ENCODE data around the gene PSAPL1. TPM values are rescaled to one million over a fixed set of nuclear protein-coding genes. Genes with fewer than 3 reads are reported as not detected.
A peak's percentile ranks its signal among the peaks of the same experiment; 100 is the strongest.

PSAPL1 gene
- total RNA-seq, 1 donor from 2014 or later: 0.14 TPM

DNA sequence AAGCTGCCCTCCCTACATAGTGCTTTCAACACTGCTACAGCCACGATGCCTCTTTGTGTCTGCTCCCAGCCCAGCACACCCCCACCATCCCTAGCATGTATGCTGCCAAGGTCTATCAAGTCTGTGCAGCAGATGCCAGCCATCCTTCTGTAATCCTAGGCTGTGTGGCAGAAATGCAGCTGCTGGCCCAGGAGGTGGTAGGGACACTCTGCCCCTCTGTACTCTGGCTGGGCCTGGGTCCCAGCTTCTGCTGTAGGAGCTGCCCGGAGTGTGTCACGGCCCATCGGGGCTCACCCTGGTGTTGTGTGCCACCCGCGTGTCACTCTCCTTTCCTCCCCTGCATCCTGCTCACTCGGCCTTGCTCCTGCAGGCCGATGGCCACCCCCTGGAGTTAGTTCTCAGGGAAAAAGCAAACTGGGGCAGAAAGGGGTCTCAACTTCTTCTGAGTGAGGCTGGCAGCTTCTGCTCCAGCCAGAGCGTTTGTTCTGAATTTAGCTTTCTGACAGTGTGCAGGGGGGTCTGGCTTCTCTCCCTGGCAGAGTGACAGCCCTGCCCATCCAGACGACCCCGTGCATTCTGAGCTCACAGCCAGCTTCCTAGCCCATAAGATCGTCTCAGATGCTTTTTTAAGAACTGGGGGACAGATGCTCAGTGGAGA is 22.7 kb downstream of the PSAPL1 start:
- no peaks in the 10 kb centered on the region for H3K27me3 ChIP-seq
- intact Hi-C loops (cut with DNase I): no loop called here
- H3K27ac ChIP-seq: no peak overlapping the region
- TF ChIP-seq, protein P1, sequence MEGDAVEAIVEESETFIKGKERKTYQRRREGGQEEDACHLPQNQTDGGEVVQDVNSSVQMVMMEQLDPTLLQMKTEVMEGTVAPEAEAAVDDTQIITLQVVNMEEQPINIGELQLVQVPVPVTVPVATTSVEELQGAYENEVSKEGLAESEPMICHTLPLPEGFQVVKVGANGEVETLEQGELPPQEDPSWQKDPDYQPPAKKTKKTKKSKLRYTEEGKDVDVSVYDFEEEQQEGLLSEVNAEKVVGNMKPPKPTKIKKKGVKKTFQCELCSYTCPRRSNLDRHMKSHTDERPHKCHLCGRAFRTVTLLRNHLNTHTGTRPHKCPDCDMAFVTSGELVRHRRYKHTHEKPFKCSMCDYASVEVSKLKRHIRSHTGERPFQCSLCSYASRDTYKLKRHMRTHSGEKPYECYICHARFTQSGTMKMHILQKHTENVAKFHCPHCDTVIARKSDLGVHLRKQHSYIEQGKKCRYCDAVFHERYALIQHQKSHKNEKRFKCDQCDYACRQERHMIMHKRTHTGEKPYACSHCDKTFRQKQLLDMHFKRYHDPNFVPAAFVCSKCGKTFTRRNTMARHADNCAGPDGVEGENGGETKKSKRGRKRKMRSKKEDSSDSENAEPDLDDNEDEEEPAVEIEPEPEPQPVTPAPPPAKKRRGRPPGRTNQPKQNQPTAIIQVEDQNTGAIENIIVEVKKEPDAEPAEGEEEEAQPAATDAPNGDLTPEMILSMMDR (IDR thresholded peaks at IDR 0.05): no peak
- ATAC-seq: no peak
- H3K9me3 ChIP-seq: no peaks in the 10 kb centered on the region
- DNase-seq: peak; percentile 29
- H3K36me3 ChIP-seq: no peaks in the 10 kb centered on the region
- no peaks in the 10 kb centered on the region for H3K4me1 ChIP-seq
- no peak overlapping the region for H3K4me3 ChIP-seq

DNA sequence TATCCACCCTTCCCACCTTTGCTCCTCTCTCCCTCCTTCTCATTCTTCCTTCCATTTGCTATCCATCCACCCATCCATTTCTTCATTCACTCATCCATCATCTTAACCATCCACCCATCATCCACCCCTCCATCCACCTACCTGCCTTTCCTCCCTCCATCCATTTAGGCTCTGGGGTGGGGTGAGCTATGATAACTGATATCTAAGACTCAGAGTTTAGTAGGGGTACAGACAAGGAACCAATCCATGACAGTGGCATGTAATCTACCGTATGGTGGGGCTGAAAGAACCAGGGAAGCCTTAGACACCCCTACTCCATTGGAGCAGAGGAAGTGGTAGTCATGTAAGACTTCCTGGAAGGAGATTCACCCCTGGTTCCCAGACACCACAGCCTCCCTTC is 23.2 kb downstream of the PSAPL1 start:
- Histone ChIP-seq H3K27me3 (no peaks in the 10 kb centered on the region), H3K9me3 (no peaks in the 10 kb centered on the region), H3K4me1 (no peaks in the 10 kb centered on the region), H3K27ac (no peak overlapping the region), H3K4me3 (no peak overlapping the region), H3K36me3 (no peaks in the 10 kb centered on the region)
- TF ChIP-seq, protein P1 (IDR thresholded peaks at IDR 0.05): no peak
- ATAC-seq (no peak), DNase-seq (no peak)
- intact Hi-C loops (cut with DNase I): no loop called here

DNA sequence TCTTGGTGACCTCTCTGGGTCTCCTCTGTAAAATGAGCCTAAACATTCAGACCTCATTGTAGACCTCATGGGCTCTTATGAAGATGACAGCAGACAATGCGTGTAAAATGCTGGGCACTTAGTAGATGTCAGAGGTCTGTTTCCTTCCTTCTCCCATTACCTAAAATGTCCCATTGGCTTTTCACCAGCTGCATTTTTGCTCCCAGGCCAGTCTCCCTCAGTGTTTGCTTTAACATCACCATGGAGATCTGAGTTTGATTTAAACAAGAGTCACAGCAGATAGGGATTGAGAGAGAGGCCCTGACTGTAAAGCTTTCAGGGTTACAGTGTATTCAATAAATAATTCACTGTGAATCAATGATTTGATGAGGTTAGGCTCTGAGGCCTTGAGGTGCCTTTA is 24.3 kb downstream of the PSAPL1 start:
- no peak overlapping the region for H3K27ac ChIP-seq
- no peaks in the 10 kb centered on the region for H3K4me1 ChIP-seq
- TF ChIP-seq, protein P1 (IDR thresholded peaks at IDR 0.05): no peak
- no peaks in the 10 kb centered on the region for H3K9me3 ChIP-seq
- H3K36me3 ChIP-seq: no peaks in the 10 kb centered on the region
- intact Hi-C loops (cut with DNase I): no loop called here
- H3K4me3 ChIP-seq: no peak overlapping the region
- no peak for DNase-seq
- ATAC-seq: peak; percentile 19
- no peaks in the 10 kb centered on the region for H3K27me3 ChIP-seq

DNA sequence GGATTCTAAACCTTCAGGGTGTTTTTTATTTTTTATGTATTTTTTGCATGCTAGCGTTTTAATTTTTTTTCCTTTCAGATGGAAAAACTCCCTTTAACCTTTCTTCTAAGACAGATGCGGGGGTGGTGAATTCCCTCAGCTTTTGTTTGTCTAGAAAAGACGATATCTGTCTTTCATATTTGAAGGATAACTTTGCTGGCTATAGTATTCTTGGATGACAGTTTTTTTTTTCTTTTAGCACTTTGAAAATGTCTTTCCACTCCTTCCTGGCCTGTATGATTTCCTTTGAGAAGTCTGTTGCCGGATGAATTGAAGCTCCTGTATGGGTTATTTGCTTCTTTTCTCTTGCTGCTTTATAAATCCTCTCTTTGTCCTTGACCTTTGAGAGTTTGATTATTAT is 26.6 kb downstream of the PSAPL1 start:
- Histone ChIP-seq H3K4me1 (no peaks in the 10 kb centered on the region), H3K4me3 (no peak overlapping the region)
- TF ChIP-seq, protein P1 (IDR thresholded peaks at IDR 0.05): no peak

DNA sequence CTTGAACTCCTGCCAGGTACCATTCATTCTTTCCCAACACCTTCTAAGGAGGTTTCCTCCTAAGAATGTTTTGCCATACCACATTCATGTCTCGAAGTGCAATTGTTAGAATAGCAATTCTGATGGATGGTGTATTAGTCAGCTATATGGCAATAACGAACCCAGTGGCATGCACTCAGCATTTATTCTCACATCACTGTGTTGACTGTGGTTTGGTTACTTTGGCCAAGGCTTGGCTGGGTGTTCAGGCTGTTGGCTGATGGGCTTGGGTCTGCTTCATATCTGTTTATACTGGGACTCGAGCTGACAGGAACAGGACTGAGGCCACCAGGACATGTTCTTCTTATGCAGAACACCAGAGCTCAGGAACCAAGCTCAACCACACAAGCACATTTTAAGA is 31.7 kb downstream of the PSAPL1 start:
- intact Hi-C loops (cut with DNase I): no loop called here
- no peaks in the 10 kb centered on the region for H3K27me3 ChIP-seq
- H3K4me3 ChIP-seq: no peak overlapping the region
- no peak for DNase-seq
- no peak overlapping the region for H3K27ac ChIP-seq
- no peaks in the 10 kb centered on the region for H3K9me3 ChIP-seq
- H3K36me3 ChIP-seq: no peaks in the 10 kb centered on the region
- H3K4me1 ChIP-seq: no peaks in the 10 kb centered on the region
- no peak for ATAC-seq
- TF ChIP-seq, protein P1 (IDR thresholded peaks at IDR 0.05): no peak

More for the DNA sequence above, 26.6 kb downstream of the PSAPL1 start:
- H3K36me3 ChIP-seq: no peaks in the 10 kb centered on the region
- no peak overlapping the region for H3K27ac ChIP-seq
- H3K27me3 ChIP-seq: no peaks in the 10 kb centered on the region
- intact Hi-C loops (cut with DNase I): no loop called here
- ATAC-seq: no peak
- DNase-seq: no peak
- H3K9me3 ChIP-seq: no peaks in the 10 kb centered on the region

DNA sequence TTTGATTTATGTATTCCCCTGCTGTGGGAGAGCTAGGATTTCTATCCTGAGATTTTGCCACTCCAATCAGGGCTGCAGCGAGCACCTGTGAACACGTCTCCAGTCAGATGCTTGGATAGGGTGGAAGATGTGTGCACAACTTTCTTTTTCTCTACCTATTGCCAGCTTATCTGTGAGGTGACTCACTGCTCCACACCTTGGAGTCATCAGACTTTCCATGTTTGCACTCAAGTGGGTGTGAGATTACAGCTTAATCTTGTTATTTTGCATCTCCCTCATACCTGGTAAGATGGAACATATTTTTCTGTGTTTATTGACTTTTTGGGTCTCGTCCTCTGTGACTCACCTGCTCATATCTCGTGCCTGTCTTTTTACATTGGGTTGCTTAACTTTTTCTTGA is 32.2 kb downstream of the PSAPL1 start:
- no peak overlapping the region for H3K4me3 ChIP-seq
- H3K27ac ChIP-seq: no peak overlapping the region
- TF ChIP-seq, protein P1 (IDR thresholded peaks at IDR 0.05): no peak
- H3K9me3 ChIP-seq: no peaks in the 10 kb centered on the region
- ATAC-seq (peak; percentile 61), DNase-seq (no peak)
- H3K36me3 ChIP-seq: no peaks in the 10 kb centered on the region
- H3K27me3 ChIP-seq: no peaks in the 10 kb centered on the region
- intact Hi-C loops (cut with DNase I): no loop called here
- no peaks in the 10 kb centered on the region for H3K4me1 ChIP-seq

Measured in upper lobe of right lung (tissue), 1 donor.